ENCODE data around the gene HSD17B14. TPM values are rescaled to one million over a fixed set of nuclear protein-coding genes. Genes with fewer than 3 reads are reported as not detected.

HSD17B14 gene
- total and polyA plus RNA-seq, 9 of the 15 experiments (the other 6 are each of a cell fraction or from before 2014, with no cell fraction given), result 0.16 TPM; not detected in 8

- TF ChIP-seq FOXM1 (IDR thresholded peaks at IDR 0.05; ENCODE audit: low read depth), result no peak
- no peak for TF ChIP-seq FOXM1 (CRISPR knock-in tag; IDR thresholded peaks at IDR 0.05; ENCODE audit: low read depth)
- no peak for TF ChIP-seq HDAC1 (IDR thresholded peaks at IDR 0.05)
- peak; percentile 62; the same call in 1 of the 2 replicates for TF ChIP-seq RAD51 (IDR thresholded peaks at IDR 0.05; ENCODE audit: borderline replicate concordance, low read depth)
Measured at GRCh38 chr19:48817585-48818124, 18.6 kb downstream of the HSD17B14 start (continued).

GRCh38 chr19:48815870-48816501 lies 20.3 kb downstream of the HSD17B14 start:
- Histone ChIP-seq H3K9me1 (ENCODE audit: control insufficient read depth, insufficient read depth, low read length) (no peaks in the 10 kb centered on the region), H3K9ac (ENCODE audit: insufficient read depth in 1 of 2, low read depth in 2 of 2, low read length in 2 of 2) (peak overlapping the region in 1 of 2 experiments; percentile 76; a peak in 1 of 4 replicates), H4K20me1 (replicated peaks; ENCODE audit: control insufficient read depth, insufficient read depth, low read length) (no peaks in the 10 kb centered on the region), H3K4me2 (ENCODE audit: insufficient read depth, low read length) (no peak overlapping the region), H3K79me2 (ENCODE audit: control insufficient read depth, insufficient read depth, low read length) (peaks cover 2% of the 10 kb centered on the region; the same call in 2 of the 3 replicates), H2AFZ (ENCODE audit: low read depth, low read length) (peak overlapping the region; percentile 22; the same call in 1 of the 2 replicates), H3K4me1 (replicated peaks in 1 of 2; ENCODE audit: control insufficient read depth in 2 of 2, insufficient read depth in 2 of 2, low read length in 2 of 2) (peaks cover 10 to 35% of the 10 kb centered on the region in 2 experiments), H3K27me3 (ENCODE audit: control insufficient read depth in 2 of 2, insufficient read depth in 2 of 2, low read length in 2 of 2) (no peaks in the 10 kb centered on the region), H3K36me3 (ENCODE audit: control insufficient read depth, insufficient read depth, low read length) (no peaks in the 10 kb centered on the region), H3K4me3 (no peak overlapping the region), H3K9me3 (replicated peaks; ENCODE audit: control insufficient read depth, insufficient read depth, low read depth, low read length) (no peaks in the 10 kb centered on the region), H3K27ac (ENCODE audit: extremely low read depth, low read depth, low read length) (no peak overlapping the region)
- ATAC-seq, result 0 out of 3 replicates have a peak, but pooled peaks have one; percentile 8
- intact Hi-C loops (cut with micrococcal nuclease) (no loop called here), in situ Hi-C loops (cut with MboI) (no loop called here)
- peak; percentile 6 for FAIRE-seq
- WGBS (ENCODE audit: insufficient coverage, low coverage, missing lambda C conversion rate), result 43% methylated on average over 12 of the region's 14 CpGs
- DNase-seq (ENCODE audit: extremely low read depth in 1 of 4, low spot score in 3 of 4), result peak in 2 of 4 experiments; percentile 24 to 44
- POLR2A ChIA-PET, result interaction anchor here (0.7 to 1.2 kb wide), 4 partner anchors 9 to 20 kb away, joined by 3 to 4 read pairs (median 3); no protein-coding TSS in a partner anchor
- CTCF ChIA-PET (ENCODE audit: low intra/inter-chr PET ratio), result no interaction called here
- no TSS peak for BruUV-seq (replicated peaks)
- TF ChIP-seq, protein P1, sequence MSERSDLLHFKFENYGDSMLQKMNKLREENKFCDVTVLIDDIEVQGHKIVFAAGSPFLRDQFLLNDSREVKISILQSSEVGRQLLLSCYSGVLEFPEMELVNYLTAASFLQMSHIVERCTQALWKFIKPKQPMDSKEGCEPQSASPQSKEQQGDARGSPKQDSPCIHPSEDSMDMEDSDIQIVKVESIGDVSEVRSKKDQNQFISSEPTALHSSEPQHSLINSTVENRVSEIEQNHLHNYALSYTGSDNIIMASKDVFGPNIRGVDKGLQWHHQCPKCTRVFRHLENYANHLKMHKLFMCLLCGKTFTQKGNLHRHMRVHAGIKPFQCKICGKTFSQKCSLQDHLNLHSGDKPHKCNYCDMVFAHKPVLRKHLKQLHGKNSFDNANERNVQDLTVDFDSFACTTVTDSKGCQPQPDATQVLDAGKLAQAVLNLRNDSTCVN (CRISPR knock-in tag; IDR thresholded peaks at IDR 0.05), result no peak
- TF ChIP-seq, protein P2, sequence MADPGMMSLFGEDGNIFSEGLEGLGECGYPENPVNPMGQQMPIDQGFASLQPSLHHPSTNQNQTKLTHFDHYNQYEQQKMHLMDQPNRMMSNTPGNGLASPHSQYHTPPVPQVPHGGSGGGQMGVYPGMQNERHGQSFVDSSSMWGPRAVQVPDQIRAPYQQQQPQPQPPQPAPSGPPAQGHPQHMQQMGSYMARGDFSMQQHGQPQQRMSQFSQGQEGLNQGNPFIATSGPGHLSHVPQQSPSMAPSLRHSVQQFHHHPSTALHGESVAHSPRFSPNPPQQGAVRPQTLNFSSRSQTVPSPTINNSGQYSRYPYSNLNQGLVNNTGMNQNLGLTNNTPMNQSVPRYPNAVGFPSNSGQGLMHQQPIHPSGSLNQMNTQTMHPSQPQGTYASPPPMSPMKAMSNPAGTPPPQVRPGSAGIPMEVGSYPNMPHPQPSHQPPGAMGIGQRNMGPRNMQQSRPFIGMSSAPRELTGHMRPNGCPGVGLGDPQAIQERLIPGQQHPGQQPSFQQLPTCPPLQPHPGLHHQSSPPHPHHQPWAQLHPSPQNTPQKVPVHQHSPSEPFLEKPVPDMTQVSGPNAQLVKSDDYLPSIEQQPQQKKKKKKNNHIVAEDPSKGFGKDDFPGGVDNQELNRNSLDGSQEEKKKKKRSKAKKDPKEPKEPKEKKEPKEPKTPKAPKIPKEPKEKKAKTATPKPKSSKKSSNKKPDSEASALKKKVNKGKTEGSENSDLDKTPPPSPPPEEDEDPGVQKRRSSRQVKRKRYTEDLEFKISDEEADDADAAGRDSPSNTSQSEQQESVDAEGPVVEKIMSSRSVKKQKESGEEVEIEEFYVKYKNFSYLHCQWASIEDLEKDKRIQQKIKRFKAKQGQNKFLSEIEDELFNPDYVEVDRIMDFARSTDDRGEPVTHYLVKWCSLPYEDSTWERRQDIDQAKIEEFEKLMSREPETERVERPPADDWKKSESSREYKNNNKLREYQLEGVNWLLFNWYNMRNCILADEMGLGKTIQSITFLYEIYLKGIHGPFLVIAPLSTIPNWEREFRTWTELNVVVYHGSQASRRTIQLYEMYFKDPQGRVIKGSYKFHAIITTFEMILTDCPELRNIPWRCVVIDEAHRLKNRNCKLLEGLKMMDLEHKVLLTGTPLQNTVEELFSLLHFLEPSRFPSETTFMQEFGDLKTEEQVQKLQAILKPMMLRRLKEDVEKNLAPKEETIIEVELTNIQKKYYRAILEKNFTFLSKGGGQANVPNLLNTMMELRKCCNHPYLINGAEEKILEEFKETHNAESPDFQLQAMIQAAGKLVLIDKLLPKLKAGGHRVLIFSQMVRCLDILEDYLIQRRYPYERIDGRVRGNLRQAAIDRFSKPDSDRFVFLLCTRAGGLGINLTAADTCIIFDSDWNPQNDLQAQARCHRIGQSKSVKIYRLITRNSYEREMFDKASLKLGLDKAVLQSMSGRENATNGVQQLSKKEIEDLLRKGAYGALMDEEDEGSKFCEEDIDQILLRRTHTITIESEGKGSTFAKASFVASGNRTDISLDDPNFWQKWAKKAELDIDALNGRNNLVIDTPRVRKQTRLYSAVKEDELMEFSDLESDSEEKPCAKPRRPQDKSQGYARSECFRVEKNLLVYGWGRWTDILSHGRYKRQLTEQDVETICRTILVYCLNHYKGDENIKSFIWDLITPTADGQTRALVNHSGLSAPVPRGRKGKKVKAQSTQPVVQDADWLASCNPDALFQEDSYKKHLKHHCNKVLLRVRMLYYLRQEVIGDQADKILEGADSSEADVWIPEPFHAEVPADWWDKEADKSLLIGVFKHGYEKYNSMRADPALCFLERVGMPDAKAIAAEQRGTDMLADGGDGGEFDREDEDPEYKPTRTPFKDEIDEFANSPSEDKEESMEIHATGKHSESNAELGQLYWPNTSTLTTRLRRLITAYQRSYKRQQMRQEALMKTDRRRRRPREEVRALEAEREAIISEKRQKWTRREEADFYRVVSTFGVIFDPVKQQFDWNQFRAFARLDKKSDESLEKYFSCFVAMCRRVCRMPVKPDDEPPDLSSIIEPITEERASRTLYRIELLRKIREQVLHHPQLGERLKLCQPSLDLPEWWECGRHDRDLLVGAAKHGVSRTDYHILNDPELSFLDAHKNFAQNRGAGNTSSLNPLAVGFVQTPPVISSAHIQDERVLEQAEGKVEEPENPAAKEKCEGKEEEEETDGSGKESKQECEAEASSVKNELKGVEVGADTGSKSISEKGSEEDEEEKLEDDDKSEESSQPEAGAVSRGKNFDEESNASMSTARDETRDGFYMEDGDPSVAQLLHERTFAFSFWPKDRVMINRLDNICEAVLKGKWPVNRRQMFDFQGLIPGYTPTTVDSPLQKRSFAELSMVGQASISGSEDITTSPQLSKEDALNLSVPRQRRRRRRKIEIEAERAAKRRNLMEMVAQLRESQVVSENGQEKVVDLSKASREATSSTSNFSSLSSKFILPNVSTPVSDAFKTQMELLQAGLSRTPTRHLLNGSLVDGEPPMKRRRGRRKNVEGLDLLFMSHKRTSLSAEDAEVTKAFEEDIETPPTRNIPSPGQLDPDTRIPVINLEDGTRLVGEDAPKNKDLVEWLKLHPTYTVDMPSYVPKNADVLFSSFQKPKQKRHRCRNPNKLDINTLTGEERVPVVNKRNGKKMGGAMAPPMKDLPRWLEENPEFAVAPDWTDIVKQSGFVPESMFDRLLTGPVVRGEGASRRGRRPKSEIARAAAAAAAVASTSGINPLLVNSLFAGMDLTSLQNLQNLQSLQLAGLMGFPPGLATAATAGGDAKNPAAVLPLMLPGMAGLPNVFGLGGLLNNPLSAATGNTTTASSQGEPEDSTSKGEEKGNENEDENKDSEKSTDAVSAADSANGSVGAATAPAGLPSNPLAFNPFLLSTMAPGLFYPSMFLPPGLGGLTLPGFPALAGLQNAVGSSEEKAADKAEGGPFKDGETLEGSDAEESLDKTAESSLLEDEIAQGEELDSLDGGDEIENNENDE (IDR thresholded peaks at IDR 0.05; ENCODE audit: low read depth, low read length), result no peak

Measured in K562 (cell line).